ENCODE data around the gene APEH.
A peak's percentile ranks its signal among the peaks of the same experiment; 100 is the strongest.

The APEH gene

GRCh38 chr3:49705390-49705960 is 31.3 kb downstream of the APEH start:
- Histone ChIP-seq H3K27ac (no peak overlapping the region), H3K9me3 (replicated peaks in 1 of 11) (no peaks in the 10 kb centered on the region), H3K36me3 (peaks cover 45 to 75% (median 61%) of the 10 kb centered on the region in 11 experiments), H3K4me2 (no peak overlapping the region), H3K9ac (no peak overlapping the region), H3K4me3 (no peak overlapping the region), H3K4me1 (peaks cover 7 to 15% (median 13%) of the 10 kb centered on the region in 10 experiments), H4K20me1 (peaks cover 0 to 59% (median 0%) of the 10 kb centered on the region in 11 experiments; a peak in 8 of 22 replicates), H3K27me3 (no peaks in the 10 kb centered on the region)
- no peak for TF ChIP-seq Cebpa-rat (IDR thresholded peaks at IDR 0.05)

GRCh38 chr3:49706456-49707112 is 32.4 kb downstream of the APEH start:
- no peak for TF ChIP-seq Cebpa-rat (IDR thresholded peaks at IDR 0.05)
- Histone ChIP-seq H3K27ac (no peak overlapping the region), H3K27me3 (no peaks in the 10 kb centered on the region), H3K9me3 (replicated peaks in 1 of 11) (no peaks in the 10 kb centered on the region), H4K20me1 (peaks cover 0 to 48% (median 0%) of the 10 kb centered on the region in 11 experiments; a peak in 7 of 22 replicates), H3K36me3 (peaks cover 36 to 73% (median 51%) of the 10 kb centered on the region in 11 experiments), H3K9ac (no peak overlapping the region), H3K4me3 (no peak overlapping the region), H3K4me1 (peaks cover 7 to 26% (median 22%) of the 10 kb centered on the region in 10 experiments), H3K4me2 (no peak overlapping the region)

DNA sequence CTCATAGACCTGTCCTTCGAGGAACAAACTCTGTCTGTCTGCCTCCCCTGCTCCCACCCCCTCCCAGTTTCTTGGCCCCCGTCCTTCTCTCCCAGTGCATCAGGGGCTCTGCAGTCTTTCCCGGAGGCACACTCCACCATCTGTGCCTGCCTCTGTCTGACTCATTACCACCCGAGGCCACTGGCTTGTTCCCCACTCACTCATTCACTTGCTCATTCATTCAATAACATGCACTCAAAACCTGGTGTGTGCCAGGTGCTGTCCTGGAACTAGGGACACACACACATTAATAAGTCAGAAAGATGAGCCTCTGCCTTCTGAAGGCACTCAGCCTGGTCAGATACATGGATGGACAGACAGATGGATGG is 32.9 kb downstream of the APEH start:
- TF ChIP-seq Cebpa-rat (IDR thresholded peaks at IDR 0.05) = no peak

DNA sequence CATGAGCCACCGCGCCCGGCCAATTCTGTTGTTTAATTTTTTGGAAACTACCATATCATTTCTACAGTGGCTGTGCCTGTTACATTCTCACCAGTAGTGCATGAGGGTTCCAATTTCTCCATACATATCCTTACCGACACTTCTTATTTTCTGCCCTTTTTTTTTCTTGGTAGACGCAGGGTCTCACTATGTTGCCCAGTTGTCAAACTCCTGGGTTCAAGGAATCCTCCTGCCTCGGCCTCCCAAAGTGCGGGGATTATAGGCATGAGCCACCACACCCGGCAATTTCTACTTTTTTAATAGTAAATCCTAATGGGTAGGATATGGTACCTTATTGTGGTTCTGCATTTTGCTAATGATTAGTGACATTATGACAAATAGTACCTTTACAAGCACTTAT is 35.7 kb downstream of the APEH start:
- no peaks in the 10 kb centered on the region for H3K9me3 ChIP-seq (replicated peaks in 1 of 11)
- H3K4me1 ChIP-seq = peaks cover 24 to 56% (median 51%) of the 10 kb centered on the region in 10 experiments
- H3K36me3 ChIP-seq = peaks cover 19 to 52% (median 29%) of the 10 kb centered on the region in 11 experiments; a peak in 20 of 22 replicates
- H3K27me3 ChIP-seq = no peaks in the 10 kb centered on the region
- peaks cover 0 to 16% (median 0%) of the 10 kb centered on the region in 11 experiments; a peak in 3 of 22 replicates for H4K20me1 ChIP-seq
- no peak overlapping the region for H3K4me3 ChIP-seq
- no peak overlapping the region for H3K9ac ChIP-seq
- no peak overlapping the region for H3K4me2 ChIP-seq
- H3K27ac ChIP-seq = no peak overlapping the region
- TF ChIP-seq Cebpa-rat (IDR thresholded peaks at IDR 0.05) = no peak

More for the DNA sequence above, 32.9 kb downstream of the APEH start:
- Histone ChIP-seq H3K4me2 (peak overlapping the region in 10 of 11 experiments; percentile 15 to 75 (median 50); a peak in 18 of 22 replicates), H3K27ac (peak overlapping the region in 1 of 11 experiments; percentile 32; a peak in 1 of 22 replicates), H3K9ac (peak overlapping the region in 6 of 11 experiments; percentile 17 to 53 (median 38); a peak in 8 of 22 replicates), H4K20me1 (peaks cover 0 to 42% (median 0%) of the 10 kb centered on the region in 11 experiments; a peak in 7 of 22 replicates), H3K27me3 (no peaks in the 10 kb centered on the region), H3K9me3 (replicated peaks in 1 of 11) (no peaks in the 10 kb centered on the region), H3K4me3 (no peak overlapping the region), H3K4me1 (peaks cover 11 to 32% (median 27%) of the 10 kb centered on the region in 10 experiments), H3K36me3 (peaks cover 31 to 68% (median 46%) of the 10 kb centered on the region in 11 experiments)

GRCh38 chr3:49711489-49711888 is 37.3 kb downstream of the APEH start:
- H3K4me1 ChIP-seq = peaks cover 27 to 67% (median 59%) of the 10 kb centered on the region in 10 experiments
- H3K4me3 ChIP-seq = no peak overlapping the region
- H3K27ac ChIP-seq = peak overlapping the region in 4 of 11 experiments; percentile 0 to 52 (median 21); a peak in 5 of 22 replicates
- TF ChIP-seq Cebpa-rat (IDR thresholded peaks at IDR 0.05) = no peak
- H3K27me3 ChIP-seq = no peaks in the 10 kb centered on the region
- H3K9me3 ChIP-seq (replicated peaks in 1 of 11) = no peaks in the 10 kb centered on the region
- 0 out of 22 replicates have a peak overlapping the region, but pooled peaks of 1 of the 11 experiments have one; percentile 7 for H3K9ac ChIP-seq
- peak overlapping the region in 9 of 11 experiments; percentile 61 to 92 (median 77); a peak in 17 of 22 replicates for H3K4me2 ChIP-seq
- peaks cover 0 to 21% (median 0%) of the 10 kb centered on the region in 11 experiments; a peak in 5 of 22 replicates for H4K20me1 ChIP-seq
- peaks cover 3 to 52% (median 25%) of the 10 kb centered on the region in 11 experiments; a peak in 20 of 22 replicates for H3K36me3 ChIP-seq

DNA sequence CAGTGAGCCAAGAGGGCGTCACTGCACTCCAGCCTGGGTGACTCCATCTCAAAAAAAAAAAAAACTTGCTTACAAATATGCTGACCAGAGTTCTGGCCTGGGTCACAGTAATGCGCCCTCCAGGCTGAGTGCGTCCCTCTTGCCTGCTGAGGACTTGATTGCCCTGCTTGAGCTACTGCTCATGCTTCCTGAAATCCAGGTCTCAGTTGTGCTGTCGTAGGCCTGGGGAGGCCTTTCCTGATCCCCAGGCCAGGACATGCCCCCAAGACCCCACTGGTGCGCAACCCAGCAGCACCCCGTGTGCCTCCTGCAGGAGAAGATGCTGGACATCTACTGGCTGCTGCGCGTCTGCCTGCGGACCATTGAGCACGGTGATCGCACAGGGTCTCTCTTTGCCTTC is 38.0 kb downstream of the APEH start:
- H3K4me2 ChIP-seq = peak overlapping the region; percentile 58 to 92 (median 77)
- H3K4me1 ChIP-seq = peaks cover 34 to 72% (median 64%) of the 10 kb centered on the region in 10 experiments
- no peaks in the 10 kb centered on the region for H3K9me3 ChIP-seq (replicated peaks in 1 of 11)
- peaks cover 0 to 51% (median 22%) of the 10 kb centered on the region in 11 experiments; a peak in 19 of 22 replicates for H3K36me3 ChIP-seq
- no peak overlapping the region; a peak in 2 of 20 replicates for H3K4me3 ChIP-seq
- peaks cover 0 to 27% (median 0%) of the 10 kb centered on the region in 11 experiments; a peak in 6 of 22 replicates for H4K20me1 ChIP-seq
- H3K27me3 ChIP-seq = no peaks in the 10 kb centered on the region
- peak overlapping the region in 7 of 11 experiments; percentile 15 to 54 (median 51); a peak in 11 of 22 replicates for H3K27ac ChIP-seq
- H3K9ac ChIP-seq = peak overlapping the region in 3 of 11 experiments; percentile 7 to 31 (median 24); a peak in 2 of 22 replicates
- no peak for TF ChIP-seq Cebpa-rat (IDR thresholded peaks at IDR 0.05)

DNA sequence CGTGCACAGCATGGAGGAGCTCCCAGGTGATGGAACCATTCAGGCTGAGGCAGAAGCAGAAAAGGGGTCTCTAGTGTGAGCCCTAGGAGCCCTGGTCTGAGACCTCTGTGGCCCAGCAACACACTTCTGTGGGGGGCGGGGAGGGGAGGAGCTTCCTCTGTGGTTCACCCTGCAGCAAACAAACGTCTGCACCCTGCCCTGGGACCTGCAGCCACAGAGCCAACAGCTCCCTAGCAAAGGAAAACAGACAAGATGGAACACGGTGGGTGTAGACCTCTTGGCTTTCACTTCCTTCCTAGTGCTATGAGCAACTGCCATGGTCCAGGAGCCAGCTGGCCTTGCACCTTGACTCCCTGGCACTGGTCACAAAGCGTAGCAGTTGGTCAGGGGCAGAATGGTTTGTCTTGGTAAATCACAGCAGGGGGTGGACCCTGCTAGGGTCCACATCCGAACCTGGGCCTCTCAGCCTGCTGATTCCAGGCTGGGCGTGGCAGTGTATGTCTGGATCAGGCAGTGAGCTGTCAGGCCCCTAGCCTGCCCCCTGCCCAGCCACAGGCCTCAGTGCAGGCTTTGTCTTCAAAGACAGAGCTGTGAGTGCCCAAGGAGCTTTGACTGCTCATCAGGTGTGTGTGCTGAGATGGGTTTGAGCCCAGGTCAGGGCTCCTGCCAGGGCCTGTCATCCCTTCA is 38.6 kb downstream of the APEH start:
- H3K27me3 ChIP-seq = no peaks in the 10 kb centered on the region
- peak overlapping the region; percentile 58 to 92 (median 77) for H3K4me2 ChIP-seq
- no peaks in the 10 kb centered on the region for H3K9me3 ChIP-seq (replicated peaks in 1 of 11)
- peaks cover 0 to 51% (median 22%) of the 10 kb centered on the region in 11 experiments; a peak in 19 of 22 replicates for H3K36me3 ChIP-seq
- peaks cover 0 to 32% (median 3%) of the 10 kb centered on the region in 11 experiments; a peak in 10 of 22 replicates for H4K20me1 ChIP-seq
- TF ChIP-seq Cebpa-rat (IDR thresholded peaks at IDR 0.05) = no peak
- peak overlapping the region in 4 of 11 experiments; percentile 9 to 36 (median 22); a peak in 5 of 22 replicates for H3K9ac ChIP-seq
- H3K27ac ChIP-seq = peak overlapping the region in 9 of 11 experiments; percentile 8 to 54 (median 50); a peak in 14 of 22 replicates
- no peak overlapping the region; a peak in 3 of 20 replicates for H3K4me3 ChIP-seq
- H3K4me1 ChIP-seq = peaks cover 34 to 72% (median 64%) of the 10 kb centered on the region in 10 experiments
